HG03460 (cell line): Measurements from ENCODE around the gene MAML2.

ENCODE experiments used
- ATAC-seq: cut with Tn5 transposase; IDR thresholded peaks from one replicate; pipeline ENCODE4 v1.9.1; 2021; ENCODE audit not compliant: unreplicated experiment

MAML2 gene

GRCh38 chr11:96215826-96216225 is 127.2 kb downstream of the MAML2 start:
- ATAC-seq = no peak

- ATAC-seq = peak; percentile 89
These were observed 127.7 kb downstream of the MAML2 start for GRCh38 chr11:96215110-96215782.

GRCh38 chr11:96214777-96215109 is 128.3 kb downstream of the MAML2 start:
- ATAC-seq = no peak

GRCh38 chr11:96213500-96213899 is 129.5 kb downstream of the MAML2 start:
- ATAC-seq = no peak

GRCh38 chr11:96211436-96211835 is 131.6 kb downstream of the MAML2 start:
- ATAC-seq = no peak

- no peak for ATAC-seq
These were observed 135.2 kb downstream of the MAML2 start for GRCh38 chr11:96207459-96208449.

- ATAC-seq = no peak
These were observed 136.0 kb downstream of the MAML2 start for GRCh38 chr11:96206955-96207354.

- ATAC-seq = no peak
These were observed 137.6 kb downstream of the MAML2 start for GRCh38 chr11:96205460-96205809.

GRCh38 chr11:96204721-96205459 is 138.1 kb downstream of the MAML2 start:
- no peak for ATAC-seq

- no peak for ATAC-seq
These were observed 138.7 kb downstream of the MAML2 start for GRCh38 chr11:96204366-96204659.

GRCh38 chr11:96203567-96204365 is 139.2 kb downstream of the MAML2 start:
- ATAC-seq = no peak

- ATAC-seq = no peak
These were observed 142.8 kb downstream of the MAML2 start for GRCh38 chr11:96200243-96200642.

GRCh38 chr11:96199563-96200025 is 143.4 kb downstream of the MAML2 start:
- ATAC-seq = no peak

- peak; percentile 68 for ATAC-seq
These were observed 144.9 kb downstream of the MAML2 start for GRCh38 chr11:96197801-96198701.

- ATAC-seq = no peak
These were observed 145.9 kb downstream of the MAML2 start for GRCh38 chr11:96197103-96197502.

- ATAC-seq = no peak
These were observed 146.8 kb downstream of the MAML2 start for GRCh38 chr11:96196181-96196662.

- no peak for ATAC-seq
These were observed 147.3 kb downstream of the MAML2 start for GRCh38 chr11:96195671-96196070.

- ATAC-seq = no peak
These were observed 148.2 kb downstream of the MAML2 start for GRCh38 chr11:96194581-96195374.
